Adrenal gland (tissue), 5 donors: ENCODE results near the gene TFE3.

Experiments used
- POLR2A ChIP-seq, 2 donors: fragments of 450-650 bp; IDR thresholded peaks; one replicate each; pipeline ENCODE4 v1.6.1; 2017; ENCODE audit warnings: antibody characterized with exemption in 2 of 2, mild to moderate bottlenecking in 2 of 2, moderate library complexity in 1 of 2
- TF ChIP-seq, protein P1 (sequence below), 6 experiments: fragments of 450-650 bp in 4 of 6; fragments of 200-600 bp in 2 of 6; sonication (generic) in 1 of 6; IDR thresholded peaks; 1 replicate in 5 of 6; 2 replicates in 1 of 6; pipeline versions ENCODE4 v1.5.1 to v1.8.0; 2016 to 2021; ENCODE audit warnings: antibody characterized with exemption in 6 of 6, mild to moderate bottlenecking in 2 of 6, moderate library complexity in 1 of 6
- donor health status: DM: no; HTN: no; CAD: no.

DNA sequence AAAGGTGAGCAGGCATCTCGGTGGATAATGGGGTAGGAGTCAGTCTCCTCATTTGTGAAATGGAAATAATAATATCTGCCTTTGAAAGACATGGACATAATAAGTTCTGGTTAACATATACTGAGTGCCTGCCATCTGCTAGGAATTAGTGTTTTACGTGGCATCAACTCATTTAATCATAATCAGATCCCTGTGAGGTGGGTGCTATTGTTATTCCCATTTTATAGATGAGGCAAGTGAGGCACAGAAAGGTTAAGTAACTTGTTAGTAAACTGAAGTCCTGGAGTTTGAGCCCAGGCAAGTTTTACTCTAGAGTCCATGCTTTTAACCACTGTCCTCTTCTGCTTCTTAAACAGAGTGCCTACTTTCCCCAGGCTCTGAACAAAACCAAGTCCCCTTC lies 23.1 kb upstream of the TFE3 start:
- TF ChIP-seq, protein P1, sequence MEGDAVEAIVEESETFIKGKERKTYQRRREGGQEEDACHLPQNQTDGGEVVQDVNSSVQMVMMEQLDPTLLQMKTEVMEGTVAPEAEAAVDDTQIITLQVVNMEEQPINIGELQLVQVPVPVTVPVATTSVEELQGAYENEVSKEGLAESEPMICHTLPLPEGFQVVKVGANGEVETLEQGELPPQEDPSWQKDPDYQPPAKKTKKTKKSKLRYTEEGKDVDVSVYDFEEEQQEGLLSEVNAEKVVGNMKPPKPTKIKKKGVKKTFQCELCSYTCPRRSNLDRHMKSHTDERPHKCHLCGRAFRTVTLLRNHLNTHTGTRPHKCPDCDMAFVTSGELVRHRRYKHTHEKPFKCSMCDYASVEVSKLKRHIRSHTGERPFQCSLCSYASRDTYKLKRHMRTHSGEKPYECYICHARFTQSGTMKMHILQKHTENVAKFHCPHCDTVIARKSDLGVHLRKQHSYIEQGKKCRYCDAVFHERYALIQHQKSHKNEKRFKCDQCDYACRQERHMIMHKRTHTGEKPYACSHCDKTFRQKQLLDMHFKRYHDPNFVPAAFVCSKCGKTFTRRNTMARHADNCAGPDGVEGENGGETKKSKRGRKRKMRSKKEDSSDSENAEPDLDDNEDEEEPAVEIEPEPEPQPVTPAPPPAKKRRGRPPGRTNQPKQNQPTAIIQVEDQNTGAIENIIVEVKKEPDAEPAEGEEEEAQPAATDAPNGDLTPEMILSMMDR (IDR thresholded peaks at IDR 0.05): no peak
- no peak for TF ChIP-seq POLR2A (IDR thresholded peaks at IDR 0.05)
